Large intestine (tissue), 3 donors: Measurements from ENCODE around the gene SUN5. TPM values are rescaled to one million over a fixed set of nuclear protein-coding genes. Genes with fewer than 3 reads are reported as not detected.

Source experiments
- DNase-seq, 2 donors: peaks; one replicate each; pipeline versions ENCODE4 v3.0.0 to v3.0.0-alpha.2; 2013
- H3K27ac ChIP-seq: one replicate; pipeline ENCODE4 v1.5.1; 2013; ENCODE audit warnings: low read length
- H3K27me3 ChIP-seq: 2 replicates; pipeline ENCODE4 v1.6.1; 2013; ENCODE audit warnings: low read length; ENCODE audit not compliant: control insufficient read depth, insufficient read depth
- H3K36me3 ChIP-seq: 2 replicates; pipeline ENCODE4 v1.6.1; 2013; ENCODE audit warnings: low read length; ENCODE audit not compliant: control insufficient read depth, insufficient read depth
- H3K4me1 ChIP-seq: one replicate; pipeline ENCODE4 v1.6.1; 2013; ENCODE audit warnings: low read length; ENCODE audit not compliant: control insufficient read depth, insufficient read depth
- H3K4me3 ChIP-seq: one replicate; pipeline ENCODE4 v1.5.1; 2013; ENCODE audit warnings: low read length
- H3K9me3 ChIP-seq: one replicate; pipeline ENCODE4 v1.6.1; 2013; ENCODE audit warnings: mild to moderate bottlenecking, low read depth, low read length, moderate library complexity; ENCODE audit not compliant: control insufficient read depth
- WGBS: methylation state at CpG from one replicate; pipeline ENCODE4 v1.1.5; 2013; ENCODE audit warnings: low lambda C conversion rate; ENCODE audit not compliant: insufficient coverage; 5-methylcytosine and 5-hydroxymethylcytosine counted together
- polyA plus RNA-seq: library from polyadenylated mRNA; unstranded; fragments of 120-200 nt; gene quantifications from one replicate; pipeline ENCODE4 v1.2.1, GENCODE V29; 2013

Gene SUN5
- polyA plus RNA-seq, 1 donor = not detected

- no CpG with 5 or more reads among the region's 18 CpGs for WGBS
- no peak overlapping the region for H3K27ac ChIP-seq
- H3K27me3 ChIP-seq = no peaks in the 10 kb centered on the region
- no peak for DNase-seq
- peaks cover 3% of the 10 kb centered on the region for H3K4me1 ChIP-seq
- no peak overlapping the region for H3K4me3 ChIP-seq
- no peaks in the 10 kb centered on the region for H3K36me3 ChIP-seq
- H3K9me3 ChIP-seq = no peaks in the 10 kb centered on the region
Measured at GRCh38 chr20:33020278-33021161, 16.3 kb upstream of the SUN5 start.

- DNase-seq = no peak
- no peak overlapping the region for H3K4me3 ChIP-seq
- WGBS = no CpG with 5 or more reads among the region's 23 CpGs
- H3K4me1 ChIP-seq = peaks cover 3% of the 10 kb centered on the region
- no peak overlapping the region for H3K27ac ChIP-seq
- no peaks in the 10 kb centered on the region for H3K9me3 ChIP-seq
- no peaks in the 10 kb centered on the region for H3K36me3 ChIP-seq
- peaks cover 5% of the 10 kb centered on the region for H3K27me3 ChIP-seq
Measured at GRCh38 chr20:33019465-33020277, 15.4 kb upstream of the SUN5 start.

GRCh38 chr20:33018169-33018931, 14.1 kb upstream of the SUN5 start:
- Histone ChIP-seq H3K27ac (no peak overlapping the region), H3K36me3 (no peaks in the 10 kb centered on the region), H3K4me1 (no peaks in the 10 kb centered on the region), H3K4me3 (no peak overlapping the region), H3K9me3 (no peaks in the 10 kb centered on the region), H3K27me3 (peaks cover 6% of the 10 kb centered on the region)
- whole genome bisulfite sequencing = no CpG with 5 or more reads among the region's 14 CpGs
- DNase-seq = no peak

- H3K27me3 ChIP-seq = peaks cover 6% of the 10 kb centered on the region
- H3K4me3 ChIP-seq = no peak overlapping the region
- no peak for DNase-seq
- no CpG with 5 or more reads among the region's 7 CpGs for WGBS
- H3K4me1 ChIP-seq = no peaks in the 10 kb centered on the region
- no peaks in the 10 kb centered on the region for H3K36me3 ChIP-seq
- H3K9me3 ChIP-seq = no peaks in the 10 kb centered on the region
- no peak overlapping the region for H3K27ac ChIP-seq
Measured at GRCh38 chr20:33017542-33017941, 13.3 kb upstream of the SUN5 start.

- H3K4me1 ChIP-seq = no peaks in the 10 kb centered on the region
- WGBS = no CpG with 5 or more reads among the region's 7 CpGs
- H3K27me3 ChIP-seq = peaks cover 6% of the 10 kb centered on the region
- no peak for DNase-seq
- H3K36me3 ChIP-seq = no peaks in the 10 kb centered on the region
- H3K27ac ChIP-seq = no peak overlapping the region
- no peaks in the 10 kb centered on the region for H3K9me3 ChIP-seq
- H3K4me3 ChIP-seq = no peak overlapping the region
Measured at GRCh38 chr20:33016581-33017109, 12.4 kb upstream of the SUN5 start.

GRCh38 chr20:33015700-33016580, 11.7 kb upstream of the SUN5 start:
- no CpG with 5 or more reads among the region's 15 CpGs for WGBS
- no peak for DNase-seq
- no peak overlapping the region for H3K27ac ChIP-seq

GRCh38 chr20:33015114-33015484, 10.9 kb upstream of the SUN5 start:
- Histone ChIP-seq H3K36me3 (no peaks in the 10 kb centered on the region), H3K27me3 (peaks cover 6% of the 10 kb centered on the region), H3K9me3 (no peaks in the 10 kb centered on the region), H3K4me3 (no peak overlapping the region), H3K27ac (no peak overlapping the region), H3K4me1 (no peaks in the 10 kb centered on the region)
- 90% methylated on average over 2 of the region's 10 CpGs for WGBS
- no peak for DNase-seq

More at GRCh38 chr20:33015700-33016580, 11.7 kb upstream of the SUN5 start:
- Histone ChIP-seq H3K4me1 (no peaks in the 10 kb centered on the region), H3K27me3 (peaks cover 6% of the 10 kb centered on the region), H3K4me3 (no peak overlapping the region), H3K9me3 (no peaks in the 10 kb centered on the region), H3K36me3 (no peaks in the 10 kb centered on the region)

- H3K36me3 ChIP-seq = no peaks in the 10 kb centered on the region
- no peaks in the 10 kb centered on the region for H3K9me3 ChIP-seq
- no peak for DNase-seq
- no peak overlapping the region for H3K4me3 ChIP-seq
- H3K27ac ChIP-seq = no peak overlapping the region
- H3K27me3 ChIP-seq = peaks cover 6% of the 10 kb centered on the region
- no peaks in the 10 kb centered on the region for H3K4me1 ChIP-seq
- WGBS = no CpG with 5 or more reads among the region's 16 CpGs
Measured at GRCh38 chr20:33014336-33015113, 10.3 kb upstream of the SUN5 start.

- Histone ChIP-seq H3K27ac (no peak overlapping the region), H3K27me3 (peaks cover 6% of the 10 kb centered on the region), H3K36me3 (no peaks in the 10 kb centered on the region), H3K4me1 (no peaks in the 10 kb centered on the region), H3K4me3 (no peak overlapping the region), H3K9me3 (no peaks in the 10 kb centered on the region)
- DNase-seq = no peak
- WGBS = no CpG with 5 or more reads among the region's 12 CpGs
Measured at GRCh38 chr20:33013701-33014326, 9.6 kb upstream of the SUN5 start.
